Measurements from ENCODE around the gene SRGAP1. TPM values are rescaled to one million over a fixed set of nuclear protein-coding genes. Genes with fewer than 3 reads are reported as not detected.

Gene SRGAP1
- total RNA-seq, 1 donor from 2014 or later, result 2.3 TPM

GRCh38 chr12:63822352-63822751 is 22.1 kb upstream of the SRGAP1 start:
- peaks cover 6% of the 10 kb centered on the region for H3K4me1 ChIP-seq
- TF ChIP-seq, protein P1, sequence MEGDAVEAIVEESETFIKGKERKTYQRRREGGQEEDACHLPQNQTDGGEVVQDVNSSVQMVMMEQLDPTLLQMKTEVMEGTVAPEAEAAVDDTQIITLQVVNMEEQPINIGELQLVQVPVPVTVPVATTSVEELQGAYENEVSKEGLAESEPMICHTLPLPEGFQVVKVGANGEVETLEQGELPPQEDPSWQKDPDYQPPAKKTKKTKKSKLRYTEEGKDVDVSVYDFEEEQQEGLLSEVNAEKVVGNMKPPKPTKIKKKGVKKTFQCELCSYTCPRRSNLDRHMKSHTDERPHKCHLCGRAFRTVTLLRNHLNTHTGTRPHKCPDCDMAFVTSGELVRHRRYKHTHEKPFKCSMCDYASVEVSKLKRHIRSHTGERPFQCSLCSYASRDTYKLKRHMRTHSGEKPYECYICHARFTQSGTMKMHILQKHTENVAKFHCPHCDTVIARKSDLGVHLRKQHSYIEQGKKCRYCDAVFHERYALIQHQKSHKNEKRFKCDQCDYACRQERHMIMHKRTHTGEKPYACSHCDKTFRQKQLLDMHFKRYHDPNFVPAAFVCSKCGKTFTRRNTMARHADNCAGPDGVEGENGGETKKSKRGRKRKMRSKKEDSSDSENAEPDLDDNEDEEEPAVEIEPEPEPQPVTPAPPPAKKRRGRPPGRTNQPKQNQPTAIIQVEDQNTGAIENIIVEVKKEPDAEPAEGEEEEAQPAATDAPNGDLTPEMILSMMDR (IDR thresholded peaks at IDR 0.05; ENCODE audit: borderline replicate concordance), result no peak
- H3K27me3 ChIP-seq (ENCODE audit: low read depth), result peaks cover 28% of the 10 kb centered on the region
- H3K9me3 ChIP-seq (replicated peaks), result peaks cover 25% of the 10 kb centered on the region
- no peak for DNase-seq
- H3K27ac ChIP-seq (replicated peaks), result no peak overlapping the region
- H3K4me3 ChIP-seq, result peak overlapping the region; percentile 64
- H3K36me3 ChIP-seq, result no peaks in the 10 kb centered on the region
- intact Hi-C loops (cut with micrococcal nuclease), result no loop called here

DNA sequence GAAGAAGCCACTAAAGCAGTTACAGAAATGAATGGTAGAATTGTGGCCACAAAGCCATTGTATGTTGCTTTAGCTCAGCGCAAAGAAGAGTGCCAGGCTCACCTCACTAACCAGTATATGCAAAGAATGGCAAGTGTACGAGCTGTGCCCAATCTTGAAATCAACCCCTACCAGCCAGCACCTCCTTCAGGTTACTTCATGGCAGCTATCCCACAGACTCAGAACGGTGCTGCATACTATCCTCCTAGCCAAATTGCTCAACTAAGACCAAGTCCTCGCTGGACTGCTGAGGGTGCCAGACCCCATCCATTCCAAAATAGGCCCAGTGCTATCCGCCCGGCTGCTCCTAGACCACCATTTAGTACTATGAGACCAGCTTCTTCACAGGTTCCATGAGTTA is 21.5 kb upstream of the SRGAP1 start:
- intact Hi-C loops (cut with micrococcal nuclease), result no loop called here
- no peak for DNase-seq
- TF ChIP-seq, protein P1 (IDR thresholded peaks at IDR 0.05; ENCODE audit: borderline replicate concordance), result no peak
- Histone ChIP-seq H3K4me3 (no peak overlapping the region), H3K9me3 (replicated peaks) (peaks cover 25% of the 10 kb centered on the region), H3K27ac (replicated peaks) (no peak overlapping the region), H3K4me1 (peaks cover 6% of the 10 kb centered on the region), H3K36me3 (no peaks in the 10 kb centered on the region), H3K27me3 (ENCODE audit: low read depth) (peaks cover 28% of the 10 kb centered on the region)

GRCh38 chr12:63826006-63826585 is 18.4 kb upstream of the SRGAP1 start:
- TF ChIP-seq, protein P1 (IDR thresholded peaks at IDR 0.05; ENCODE audit: borderline replicate concordance), result peak; percentile 82
- Histone ChIP-seq H3K27me3 (ENCODE audit: low read depth) (peaks cover 15% of the 10 kb centered on the region), H3K27ac (replicated peaks) (no peak overlapping the region), H3K4me3 (no peak overlapping the region), H3K4me1 (peaks cover 6% of the 10 kb centered on the region), H3K36me3 (no peaks in the 10 kb centered on the region), H3K9me3 (replicated peaks) (peaks cover 12% of the 10 kb centered on the region)
- no peak for DNase-seq
- intact Hi-C loops (cut with micrococcal nuclease), result no loop called here

DNA sequence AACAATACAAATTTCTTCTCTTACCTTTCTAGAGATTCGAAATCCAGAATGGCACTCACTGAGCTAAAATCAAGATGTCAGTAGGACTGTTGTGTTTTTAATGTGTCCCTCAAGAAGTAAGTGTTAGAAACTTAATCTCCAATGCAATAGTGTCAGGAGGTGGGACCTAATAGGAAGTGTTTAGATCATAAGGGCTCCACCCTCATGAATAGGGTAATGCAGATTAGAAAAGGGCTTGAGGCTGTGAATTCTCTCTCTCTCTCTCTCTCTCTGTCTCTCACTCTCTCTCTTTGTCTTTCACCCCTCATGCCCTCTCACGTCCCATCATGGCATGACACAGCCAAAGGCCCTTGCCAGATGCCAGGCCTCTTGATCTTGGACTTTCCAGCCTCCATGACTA is 15.6 kb upstream of the SRGAP1 start:
- Histone ChIP-seq H3K4me1 (no peaks in the 10 kb centered on the region), H3K36me3 (no peaks in the 10 kb centered on the region), H3K27me3 (ENCODE audit: low read depth) (peaks cover 4% of the 10 kb centered on the region), H3K9me3 (replicated peaks) (peaks cover 12% of the 10 kb centered on the region), H3K27ac (replicated peaks) (no peak overlapping the region), H3K4me3 (no peak overlapping the region)
- no peak for DNase-seq
- TF ChIP-seq, protein P1 (IDR thresholded peaks at IDR 0.05; ENCODE audit: borderline replicate concordance), result no peak
- intact Hi-C loops (cut with micrococcal nuclease), result no loop called here

GRCh38 chr12:63836046-63836445 is 8.5 kb upstream of the SRGAP1 start:
- H3K27ac ChIP-seq (replicated peaks), result no peak overlapping the region
- intact Hi-C loops (cut with micrococcal nuclease), result no loop called here
- H3K27me3 ChIP-seq (ENCODE audit: low read depth), result no peaks in the 10 kb centered on the region

More at GRCh38 chr12:63836046-63836445, 8.5 kb upstream of the SRGAP1 start:
- Histone ChIP-seq H3K36me3 (no peaks in the 10 kb centered on the region), H3K4me3 (no peak overlapping the region), H3K4me1 (no peaks in the 10 kb centered on the region), H3K9me3 (replicated peaks) (no peaks in the 10 kb centered on the region)
- TF ChIP-seq, protein P1 (IDR thresholded peaks at IDR 0.05; ENCODE audit: borderline replicate concordance), result no peak
- no peak for DNase-seq

All from left ventricle myocardium inferior (tissue), 1 donor.